HG03520 (cell line): ENCODE data around the gene G6PC1.
"Not testable (repeated sequence)": the region's sequence is repeated elsewhere in the genome, so short reads cannot be mapped to it uniquely, and the experiment has no call there.

Experiments
- ATAC-seq: cut with Tn5 transposase; IDR thresholded peaks from one replicate; pipeline ENCODE4 v1.9.1; 2021; ENCODE audit warnings: mild to moderate bottlenecking, moderate library complexity; ENCODE audit not compliant: unreplicated experiment

Gene G6PC1

GRCh38 chr17:42900460-42901331 lies at the start of gene G6PC1:
G6PC1 (plus strand) TSS chr17:42900799; CDS start chr17:42900877, 78 bp downstream.
- no peak for ATAC-seq

DNA sequence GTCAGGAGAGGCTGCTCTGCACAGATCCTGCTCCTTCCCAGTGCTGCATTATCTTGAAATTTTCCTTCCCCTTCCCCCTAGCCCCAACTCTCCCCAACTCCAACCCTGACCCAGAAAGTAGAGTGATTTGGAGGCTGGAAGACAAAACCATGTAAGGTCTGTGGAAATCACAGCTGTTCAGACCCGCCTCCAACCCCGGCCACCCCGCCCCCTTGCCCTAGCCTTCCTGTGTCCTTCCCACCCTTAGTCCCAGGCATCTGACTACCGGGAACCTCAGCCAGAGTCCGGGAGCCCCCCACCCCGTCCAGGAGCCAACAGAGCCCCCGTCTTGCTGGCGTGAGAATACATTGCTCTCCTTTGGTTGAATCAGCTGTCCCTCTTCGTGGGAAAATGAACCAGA lies 49.6 kb upstream of the G6PC1 start, which contains the start of gene AOC3:
Gene AOC3 (plus strand): TSS at position 246 of the 400 bp plus-strand sequence. CDS start 145 bp downstream, at position 391.
- no peak for ATAC-seq

DNA sequence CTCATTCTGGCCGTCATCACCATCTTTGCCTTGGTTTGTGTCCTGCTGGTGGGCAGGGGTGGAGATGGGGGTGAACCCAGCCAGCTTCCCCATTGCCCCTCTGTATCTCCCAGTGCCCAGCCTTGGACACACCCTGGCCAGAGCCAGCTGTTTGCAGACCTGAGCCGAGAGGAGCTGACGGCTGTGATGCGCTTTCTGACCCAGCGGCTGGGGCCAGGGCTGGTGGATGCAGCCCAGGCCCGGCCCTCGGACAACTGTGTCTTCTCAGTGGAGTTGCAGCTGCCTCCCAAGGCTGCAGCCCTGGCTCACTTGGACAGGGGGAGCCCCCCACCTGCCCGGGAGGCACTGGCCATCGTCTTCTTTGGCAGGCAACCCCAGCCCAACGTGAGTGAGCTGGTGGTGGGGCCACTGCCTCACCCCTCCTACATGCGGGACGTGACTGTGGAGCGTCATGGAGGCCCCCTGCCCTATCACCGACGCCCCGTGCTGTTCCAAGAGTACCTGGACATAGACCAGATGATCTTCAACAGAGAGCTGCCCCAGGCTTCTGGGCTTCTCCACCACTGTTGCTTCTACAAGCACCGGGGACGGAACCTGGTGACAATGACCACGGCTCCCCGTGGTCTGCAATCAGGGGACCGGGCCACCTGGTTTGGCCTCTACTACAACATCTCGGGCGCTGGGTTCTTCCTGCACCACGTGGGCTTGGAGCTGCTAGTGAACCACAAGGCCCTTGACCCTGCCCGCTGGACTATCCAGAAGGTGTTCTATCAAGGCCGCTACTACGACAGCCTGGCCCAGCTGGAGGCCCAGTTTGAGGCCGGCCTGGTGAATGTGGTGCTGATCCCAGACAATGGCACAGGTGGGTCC lies 49.0 kb upstream of the G6PC1 start:
- ATAC-seq, result not testable (repeated sequence)

DNA sequence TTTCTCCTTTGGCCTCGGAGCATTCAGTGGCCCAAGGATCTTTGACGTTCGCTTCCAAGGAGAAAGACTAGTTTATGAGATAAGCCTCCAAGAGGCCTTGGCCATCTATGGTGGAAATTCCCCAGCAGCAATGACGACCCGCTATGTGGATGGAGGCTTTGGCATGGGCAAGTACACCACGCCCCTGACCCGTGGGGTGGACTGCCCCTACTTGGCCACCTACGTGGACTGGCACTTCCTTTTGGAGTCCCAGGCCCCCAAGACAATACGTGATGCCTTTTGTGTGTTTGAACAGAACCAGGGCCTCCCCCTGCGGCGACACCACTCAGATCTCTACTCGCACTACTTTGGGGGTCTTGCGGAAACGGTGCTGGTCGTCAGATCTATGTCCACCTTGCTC lies 48.2 kb upstream of the G6PC1 start:
- ATAC-seq, result no peak

DNA sequence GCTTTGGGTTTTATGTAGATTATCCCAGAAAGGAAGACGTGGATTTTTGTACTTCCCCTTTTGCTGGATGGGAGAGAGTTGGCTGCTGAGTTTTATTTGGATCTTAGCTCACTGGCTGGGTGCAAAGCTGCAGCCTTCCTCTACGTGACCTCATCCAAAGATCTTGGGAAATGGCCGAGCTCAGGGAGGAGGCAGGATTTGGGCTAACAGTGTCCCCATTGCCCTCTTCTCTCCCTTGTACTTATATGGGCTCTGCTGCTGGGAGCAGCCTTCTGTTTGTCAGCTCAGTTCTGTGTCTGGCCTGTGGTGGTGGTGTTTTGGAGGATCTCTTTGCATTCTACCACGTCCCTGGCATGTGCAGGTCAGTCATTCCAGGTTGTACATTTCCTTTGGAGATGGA lies 47.6 kb upstream of the G6PC1 start:
- ATAC-seq, result no peak

DNA sequence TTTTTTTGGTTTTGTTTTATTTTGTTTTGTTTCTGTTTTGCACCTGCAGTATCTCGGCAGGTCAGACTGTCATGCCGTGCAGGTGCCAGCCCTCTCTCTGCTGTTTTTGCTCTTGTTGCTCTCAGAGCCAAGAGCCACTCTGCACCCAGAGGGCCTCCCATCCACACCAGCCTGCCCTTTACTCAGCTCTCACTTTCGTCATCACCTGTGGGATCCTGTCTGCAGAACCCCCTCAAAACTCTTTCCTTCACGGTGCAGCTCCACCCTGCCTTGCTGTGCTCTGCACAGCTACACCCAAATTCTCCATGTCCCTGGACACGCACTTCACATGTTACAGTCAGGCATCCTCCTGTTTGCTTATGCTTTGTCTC lies 47.0 kb upstream of the G6PC1 start:
- ATAC-seq, result no peak

GRCh38 chr17:42853968-42854790 lies 46.4 kb upstream of the G6PC1 start:
- ATAC-seq, result no peak

DNA sequence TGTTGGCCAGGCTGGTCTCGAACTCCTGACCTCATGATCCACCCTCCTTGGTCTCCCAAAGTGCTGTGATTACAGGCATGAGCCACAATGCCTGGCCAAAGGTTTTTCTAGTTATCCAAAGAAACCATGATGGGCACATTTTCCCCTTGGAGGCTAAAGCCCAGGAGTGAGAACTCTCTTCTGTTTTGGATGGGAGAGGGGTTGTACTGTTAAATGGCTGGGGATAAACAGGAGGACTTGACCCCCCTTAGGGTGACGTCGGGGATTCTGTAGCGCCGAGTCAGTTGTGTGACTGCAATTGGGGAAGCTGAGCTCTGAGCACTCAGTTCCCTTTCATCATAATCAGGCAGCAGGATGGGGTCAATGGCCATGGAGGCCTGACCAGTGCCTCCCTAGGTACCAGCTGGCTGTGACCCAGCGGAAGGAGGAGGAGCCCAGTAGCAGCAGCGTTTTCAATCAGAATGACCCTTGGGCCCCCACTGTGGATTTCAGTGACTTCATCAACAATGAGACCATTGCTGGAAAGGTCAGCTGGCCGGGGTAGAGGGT lies 45.5 kb upstream of the G6PC1 start:
- no peak for ATAC-seq

- not testable (repeated sequence) for ATAC-seq
These were observed 44.5 kb upstream of the G6PC1 start for GRCh38 chr17:42856093-42856492.

- not testable (repeated sequence) for ATAC-seq
These were observed 44.1 kb upstream of the G6PC1 start for GRCh38 chr17:42856516-42856915.

DNA sequence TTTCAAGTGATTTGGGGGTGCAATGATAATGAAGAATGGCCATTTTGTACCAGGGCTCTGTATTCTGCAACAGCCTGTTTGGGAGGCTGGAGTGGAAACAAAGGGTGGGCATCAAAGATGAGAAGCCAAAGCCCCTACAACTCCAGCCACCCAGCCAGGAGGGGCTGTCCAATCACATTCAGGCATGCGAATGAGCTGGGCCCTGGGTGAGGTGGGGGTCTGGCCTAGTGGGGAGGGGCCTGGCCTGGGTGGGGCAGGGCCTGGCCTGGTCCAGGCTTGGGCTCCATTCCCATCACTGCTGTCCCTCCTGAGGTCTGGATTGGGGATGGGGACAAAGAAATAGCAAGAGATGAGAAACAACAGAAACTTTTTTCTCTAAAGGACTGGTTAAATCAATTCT lies 43.2 kb upstream of the G6PC1 start:
- no peak for ATAC-seq

DNA sequence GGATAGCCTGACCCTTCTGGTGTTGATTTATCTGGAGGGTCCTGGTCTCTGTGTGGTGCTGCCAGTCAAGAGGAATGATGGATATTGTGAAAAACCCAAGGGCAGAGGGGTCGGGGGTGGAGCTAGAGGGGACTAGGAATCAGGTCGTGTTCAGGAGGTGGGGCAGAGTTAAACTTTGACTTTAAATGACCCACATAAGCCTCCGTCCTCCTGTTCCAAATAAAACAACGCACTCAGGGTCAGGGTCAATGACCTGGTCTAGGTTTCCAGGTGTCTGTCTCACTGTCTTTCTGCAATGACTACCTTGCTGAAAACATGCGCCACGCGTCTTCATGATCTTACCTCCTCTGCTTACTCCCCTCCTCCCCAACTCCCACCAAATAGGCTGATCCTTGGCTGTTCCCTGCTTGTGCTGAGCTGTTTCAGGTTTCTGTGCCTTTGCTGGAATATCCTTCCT lies 34.9 kb upstream of the G6PC1 start:
- ATAC-seq, result no peak

DNA sequence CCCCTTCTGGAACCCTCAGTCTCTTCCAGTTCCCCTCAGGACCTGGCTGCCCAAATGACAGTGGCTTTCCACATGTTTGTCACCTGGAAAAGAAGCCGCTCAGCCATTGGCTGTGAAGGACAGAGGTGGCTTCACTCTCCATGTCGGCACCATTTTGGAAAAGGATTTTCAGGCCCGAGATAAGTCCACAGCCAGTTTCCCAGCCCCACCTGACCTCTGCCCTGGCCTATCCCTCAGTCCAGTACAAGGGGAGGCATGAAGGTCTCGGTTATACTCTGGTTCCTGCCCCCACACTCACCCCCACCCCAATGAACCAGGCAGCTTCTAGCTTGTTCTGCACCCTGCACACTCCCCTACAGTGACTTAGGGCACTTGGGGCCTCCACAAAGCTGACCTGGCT lies 34.4 kb upstream of the G6PC1 start:
- no peak for ATAC-seq

- no peak for ATAC-seq
These were observed 33.7 kb upstream of the G6PC1 start for GRCh38 chr17:42866631-42867575.

DNA sequence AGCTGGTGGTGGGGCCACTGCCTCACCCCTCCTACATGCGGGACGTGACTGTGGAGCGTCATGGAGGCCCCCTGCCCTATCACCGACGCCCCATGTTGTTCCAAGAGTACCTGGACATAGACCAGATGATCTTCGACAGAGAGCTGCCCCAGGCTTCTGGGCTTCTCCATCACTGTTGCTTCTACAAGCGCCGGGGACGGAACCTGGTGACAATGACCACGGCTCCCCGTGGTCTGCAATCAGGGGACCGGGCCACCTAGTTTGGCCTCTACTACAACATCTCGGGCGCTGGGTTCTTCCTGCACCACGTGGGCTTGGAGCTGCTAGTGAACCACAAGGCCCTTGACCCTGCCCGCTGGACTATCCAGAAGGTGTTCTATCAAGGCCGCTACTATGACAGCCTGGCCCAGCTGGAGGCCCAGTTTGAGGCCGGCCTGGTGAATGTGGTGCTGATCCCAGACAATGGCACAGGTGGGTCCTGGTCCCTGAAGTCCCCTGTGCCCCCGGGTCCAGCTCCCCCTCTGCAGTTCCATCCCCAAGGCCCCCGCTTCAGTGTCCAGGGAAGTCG lies 32.8 kb upstream of the G6PC1 start:
- not testable (repeated sequence) for ATAC-seq

DNA sequence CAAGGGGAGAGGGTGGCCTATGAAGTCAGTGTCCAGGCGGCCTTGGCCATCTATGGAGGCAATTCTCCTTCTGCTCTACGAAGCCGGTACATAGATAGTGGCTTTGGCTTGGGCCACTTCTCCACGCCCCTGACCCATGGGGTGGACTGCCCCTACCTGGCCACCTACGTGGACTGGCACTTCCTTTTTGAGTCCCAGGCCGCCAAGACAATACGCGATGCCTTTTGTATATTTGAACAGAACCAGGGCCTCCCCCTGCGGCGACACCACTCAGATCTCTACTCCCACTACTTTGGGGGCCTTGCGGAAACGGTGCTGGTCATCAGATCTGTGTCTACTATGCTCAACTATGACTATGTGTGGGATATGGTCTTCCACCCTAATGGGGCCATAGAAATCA lies 32.3 kb upstream of the G6PC1 start:
- ATAC-seq, result no peak

DNA sequence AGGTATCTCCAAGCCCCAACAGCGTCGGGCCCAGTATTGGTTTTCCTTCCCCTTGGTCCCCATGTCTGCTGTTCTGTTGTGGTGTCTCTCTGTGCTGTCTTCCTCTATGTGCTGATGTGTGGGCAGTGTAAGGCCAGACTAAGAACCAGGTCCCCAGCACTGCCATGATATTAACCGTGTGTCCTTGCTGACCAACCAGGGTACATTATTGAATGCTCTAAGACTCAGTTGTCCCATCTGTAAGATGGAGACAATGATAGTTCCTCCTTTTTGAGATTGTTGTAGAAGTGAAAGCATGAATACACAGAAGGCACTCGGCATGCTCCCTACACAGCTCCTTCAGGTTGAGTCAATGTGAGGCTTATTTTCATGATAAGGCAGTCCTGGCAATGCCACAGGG lies 29.0 kb upstream of the G6PC1 start:
- no peak for ATAC-seq

DNA sequence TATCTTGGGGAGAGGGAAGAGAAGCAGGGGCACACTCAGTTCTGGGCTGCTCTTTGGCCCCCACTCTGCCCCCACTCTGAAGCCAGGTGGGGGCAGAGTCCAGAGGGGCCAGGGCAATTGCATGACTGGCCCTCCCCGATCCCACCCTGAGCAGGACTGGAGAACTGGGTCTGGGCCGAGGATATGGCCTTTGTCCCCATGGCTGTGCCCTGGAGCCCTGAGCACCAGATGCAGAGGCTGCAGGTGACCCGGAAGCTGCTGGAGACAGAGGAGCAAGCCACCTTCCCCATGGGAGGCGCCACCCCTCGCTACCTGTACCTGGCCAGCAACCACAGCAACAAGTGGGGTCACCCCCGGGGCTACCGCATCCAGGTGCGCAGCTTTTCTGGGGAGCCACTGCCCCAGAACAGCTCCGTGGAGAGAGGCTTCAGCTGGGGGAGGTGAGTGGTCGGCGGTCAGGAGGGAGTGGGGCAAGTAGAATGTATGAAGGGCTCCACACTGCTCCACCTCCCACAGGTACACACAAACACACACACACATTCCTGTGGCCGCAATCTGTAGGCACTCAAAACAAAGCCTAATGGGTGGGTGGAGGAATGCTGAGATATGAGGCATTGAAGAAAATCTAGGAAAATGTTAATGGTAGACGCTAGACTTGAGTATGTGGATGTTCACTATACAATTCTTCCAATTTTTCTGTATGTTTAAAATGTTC lies 28.2 kb upstream of the G6PC1 start:
- ATAC-seq, result no peak
